Measurements from ENCODE around the gene SKIDA1.

Gene SKIDA1

DNA sequence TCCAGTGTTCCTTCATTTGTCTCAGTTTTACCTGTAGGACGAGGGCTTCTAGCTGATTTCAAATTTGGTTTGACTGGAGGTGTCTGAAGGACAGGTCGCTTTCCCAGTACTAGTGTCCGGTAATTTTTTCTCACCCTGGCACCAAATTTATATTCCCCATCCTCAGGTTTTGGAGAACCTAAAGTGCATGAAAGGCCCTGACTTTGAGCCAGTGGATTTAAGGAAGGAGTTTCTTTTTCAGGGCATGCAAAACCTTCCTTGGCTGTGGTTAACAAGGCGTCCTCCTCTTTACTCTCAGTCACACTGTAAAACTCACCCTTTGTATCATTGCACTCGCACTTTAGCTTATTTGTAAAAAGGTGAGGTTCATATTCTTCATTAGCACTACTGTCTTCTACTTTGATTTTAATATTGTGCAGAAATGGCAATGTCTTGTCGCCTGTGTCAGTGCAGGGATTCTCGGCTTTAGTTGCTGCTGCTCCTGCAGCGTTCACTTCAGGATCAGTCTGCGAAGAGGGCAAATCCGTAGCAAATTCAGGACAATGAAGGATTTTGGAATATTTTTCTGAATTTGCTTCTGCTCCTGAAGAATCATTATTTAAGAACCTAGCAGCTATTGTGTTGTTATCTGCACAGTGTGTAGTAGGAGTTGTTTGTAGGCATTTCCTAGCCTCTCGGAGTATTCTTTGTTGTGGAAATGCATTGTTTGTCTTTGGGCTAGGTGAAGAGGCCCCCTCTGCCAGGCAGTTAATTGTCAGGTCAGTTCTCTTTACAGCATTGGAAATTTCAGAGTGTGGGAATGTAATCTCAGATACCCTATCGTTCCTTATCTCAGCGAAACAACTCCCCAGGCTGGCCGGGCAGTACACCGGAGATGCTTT lies 9.9 kb downstream of the SKIDA1 start:
- DNase-seq, result no peak

DNA sequence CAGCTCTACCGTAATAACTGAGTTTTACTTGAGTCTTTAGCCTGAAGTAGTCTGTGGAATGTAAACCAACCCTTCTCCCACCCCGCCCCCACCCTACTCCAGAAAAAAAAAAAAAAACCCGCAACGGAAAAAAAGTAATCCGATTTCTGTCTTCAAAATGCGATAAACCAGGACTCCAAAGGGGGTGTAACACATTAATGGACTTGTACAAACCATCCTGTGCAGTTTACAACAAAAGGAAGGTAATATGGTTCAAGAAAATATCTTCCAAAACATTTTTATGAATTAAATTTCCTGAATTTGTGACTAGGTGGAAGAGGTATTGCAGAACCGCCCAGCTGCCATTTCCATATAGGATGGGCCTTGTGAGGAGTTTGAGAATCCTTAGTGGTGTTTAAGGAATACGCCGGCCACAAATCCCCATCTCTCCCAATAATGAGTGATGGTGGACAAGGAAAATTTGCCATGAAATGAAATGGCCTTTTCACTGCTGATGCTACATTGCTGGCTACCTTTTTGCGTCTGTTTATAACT lies 10.6 kb downstream of the SKIDA1 start:
- DNase-seq, result no peak

DNA sequence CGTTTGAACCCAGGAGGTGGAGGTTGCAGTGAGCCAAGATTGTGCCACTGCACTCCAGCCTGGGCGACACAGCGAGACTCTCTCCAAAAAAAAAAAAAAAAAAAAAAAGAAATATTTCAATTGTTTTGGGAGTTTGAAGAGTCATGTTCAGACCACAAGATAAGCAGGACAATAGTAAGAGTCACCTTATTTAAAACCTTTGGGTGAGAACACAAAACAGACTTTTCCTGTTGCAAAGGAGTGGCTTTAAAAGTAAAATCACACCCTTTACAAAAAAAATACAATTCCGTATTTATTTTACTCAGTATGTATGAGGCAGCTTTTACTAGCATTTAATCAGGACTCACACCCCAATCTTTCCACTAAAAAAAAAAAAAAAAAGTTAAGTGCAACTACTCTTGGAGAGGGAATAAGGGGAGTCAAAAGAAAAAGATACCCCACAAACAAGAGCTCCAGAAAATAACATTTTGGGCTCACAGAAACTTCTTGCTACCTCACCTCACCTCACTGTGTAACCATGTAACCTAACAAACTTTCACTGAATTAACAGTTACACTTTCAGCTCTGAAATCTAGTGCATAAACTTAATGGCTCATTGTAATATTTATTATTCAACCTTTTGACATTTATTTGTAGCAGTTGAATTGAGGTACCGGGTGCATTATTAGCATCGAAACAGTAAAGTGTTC lies 11.2 kb downstream of the SKIDA1 start:
- DNase-seq, result no peak

DNA sequence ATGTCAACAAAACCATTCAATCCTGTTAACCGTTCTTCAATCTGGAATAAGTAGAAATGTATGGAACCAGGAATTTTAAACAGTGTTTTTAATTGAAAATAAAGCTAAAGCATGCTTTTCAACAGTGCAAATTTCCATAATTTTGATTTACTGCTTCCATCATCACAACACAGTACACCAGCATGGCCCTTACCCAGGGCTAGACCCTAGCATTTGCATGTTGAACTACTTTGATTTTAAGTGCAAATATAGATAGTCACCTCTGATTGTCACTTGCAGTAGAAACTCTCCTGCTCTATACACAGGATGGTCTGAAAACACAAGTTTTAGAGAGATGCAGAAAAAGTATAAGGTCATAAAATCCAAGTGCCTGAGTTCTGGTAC lies 12.1 kb downstream of the SKIDA1 start:
- no peak for DNase-seq

DNA sequence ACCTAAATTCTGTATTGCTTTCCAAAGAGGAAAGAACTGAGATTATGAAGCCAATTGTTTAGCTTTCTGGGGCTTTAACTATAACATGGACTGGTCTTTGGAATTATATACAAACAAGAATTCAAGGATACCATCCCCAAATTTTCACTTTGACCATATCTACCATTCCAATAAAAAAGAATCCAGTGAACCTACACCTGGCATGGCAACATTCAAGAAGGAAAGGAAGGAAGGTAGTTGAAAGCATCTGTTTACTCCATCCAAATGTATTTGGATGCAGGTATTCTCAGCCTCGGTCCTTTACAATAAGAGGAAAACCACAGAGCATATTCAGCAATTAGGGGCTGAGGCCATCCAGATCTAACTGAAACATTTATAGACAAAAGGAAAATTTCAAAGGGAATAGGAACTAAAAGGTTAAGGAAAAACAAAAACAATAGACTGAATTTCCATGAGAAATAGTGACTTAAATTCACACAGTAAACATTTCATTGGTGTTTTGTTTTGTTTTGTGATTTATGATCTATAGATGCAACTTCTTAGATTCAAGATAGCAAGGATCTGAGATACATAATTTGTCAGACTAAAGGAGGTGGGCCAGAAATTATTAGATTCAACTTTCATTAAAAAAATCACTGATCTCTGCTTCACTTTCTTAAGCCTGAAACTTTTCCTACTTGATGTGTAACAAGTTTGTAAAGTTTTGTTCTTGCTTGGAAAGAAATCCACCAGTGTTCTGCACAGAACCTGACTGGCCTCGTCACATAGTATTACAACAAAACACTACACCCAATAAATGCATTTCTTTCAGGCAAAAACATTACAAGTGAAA lies 12.7 kb downstream of the SKIDA1 start:
- no peak for DNase-seq

DNA sequence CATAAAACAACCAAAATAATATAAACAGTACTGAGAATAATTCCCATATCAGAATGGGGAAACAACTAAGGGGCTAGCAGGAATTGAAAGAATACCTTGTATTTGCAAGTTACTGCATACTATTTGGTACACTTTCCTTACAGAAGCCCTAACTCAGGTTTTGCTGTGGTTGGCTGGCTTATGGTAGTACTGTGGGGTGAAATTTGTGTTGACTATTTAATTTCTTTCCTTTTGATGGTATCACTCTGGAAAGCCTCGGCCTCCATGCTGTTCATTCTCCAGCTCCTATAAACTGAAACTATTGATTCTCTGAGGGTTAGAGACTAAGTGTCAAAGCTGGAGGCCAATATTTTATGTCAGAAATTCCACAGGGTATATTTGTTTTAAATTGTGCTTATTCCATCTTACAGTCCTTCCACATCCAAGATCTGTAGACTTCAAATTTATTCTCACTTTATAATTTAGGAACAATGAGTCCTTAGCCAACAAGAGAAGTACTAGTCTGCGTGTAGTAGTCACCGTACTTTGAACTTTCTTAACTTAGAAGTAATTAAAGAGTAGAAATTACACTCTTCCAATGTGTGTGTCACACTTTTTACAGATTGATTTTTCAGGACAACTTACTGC lies 13.4 kb downstream of the SKIDA1 start:
- no peak for DNase-seq

DNA sequence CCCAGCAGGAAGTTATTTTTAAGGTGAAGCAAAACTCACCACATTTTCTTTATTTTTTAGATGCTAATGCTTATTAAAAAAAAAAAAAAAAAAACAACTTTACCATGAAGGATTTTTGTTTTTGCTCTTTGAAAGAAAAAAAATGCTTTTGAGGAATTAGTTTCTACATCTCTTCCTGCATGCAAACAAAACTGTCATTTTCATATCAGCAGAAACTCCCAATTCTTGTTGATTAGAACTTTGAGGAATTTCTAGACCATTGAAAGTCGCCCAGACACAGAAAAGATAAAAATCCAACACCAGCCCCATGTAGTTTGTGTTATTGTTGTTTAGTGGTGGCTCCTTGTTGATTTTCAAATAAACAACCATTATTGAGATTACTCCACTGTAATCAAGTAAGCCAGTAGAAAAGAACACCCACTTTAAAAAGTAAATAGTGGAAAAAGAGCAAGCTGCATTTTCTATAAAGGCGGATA lies 14.3 kb downstream of the SKIDA1 start:
- no peak for DNase-seq

DNA sequence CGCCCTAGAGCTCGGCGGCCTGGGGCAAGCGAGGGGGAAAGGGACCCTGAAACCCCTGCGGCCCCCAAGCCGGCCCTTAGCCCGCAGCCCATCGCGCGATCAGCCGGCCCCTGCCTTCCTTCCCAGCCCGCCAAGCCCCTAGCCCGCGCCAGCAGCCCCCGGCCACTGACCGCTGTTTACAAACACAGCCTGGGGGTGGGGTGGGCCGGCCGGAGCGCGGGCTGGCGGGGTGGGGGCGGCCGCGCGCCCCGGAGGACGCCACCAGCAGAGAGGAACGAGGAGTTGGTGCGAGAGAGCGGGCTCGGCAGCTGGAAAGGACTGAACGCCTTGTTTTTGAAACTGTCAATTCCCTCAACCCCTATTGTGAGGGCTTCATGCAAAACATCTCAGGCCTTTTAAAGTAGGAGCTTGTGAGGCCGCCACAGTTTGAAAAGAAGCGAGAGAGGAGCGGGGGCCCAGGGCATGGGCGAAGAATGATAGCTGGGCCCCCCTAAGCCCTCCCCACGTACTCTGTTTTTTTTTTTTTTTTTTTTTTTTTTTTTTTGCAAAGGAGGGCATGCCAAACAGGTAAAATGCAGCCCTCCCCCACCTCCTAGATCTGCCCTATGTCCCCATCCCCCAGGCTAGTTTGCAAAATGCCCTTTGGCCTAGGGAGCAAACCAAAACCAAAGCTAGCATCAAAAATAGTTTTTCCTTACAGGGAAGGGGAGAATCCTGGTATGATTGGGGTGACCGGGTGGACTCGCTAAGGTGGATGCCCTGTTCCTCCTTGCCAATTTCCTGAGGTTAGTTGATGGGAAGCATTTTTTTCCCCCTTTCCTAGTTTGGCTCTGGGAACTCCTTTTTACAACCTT lies 15.0 kb downstream of the SKIDA1 start:
- DNase-seq, result no peak

DNA sequence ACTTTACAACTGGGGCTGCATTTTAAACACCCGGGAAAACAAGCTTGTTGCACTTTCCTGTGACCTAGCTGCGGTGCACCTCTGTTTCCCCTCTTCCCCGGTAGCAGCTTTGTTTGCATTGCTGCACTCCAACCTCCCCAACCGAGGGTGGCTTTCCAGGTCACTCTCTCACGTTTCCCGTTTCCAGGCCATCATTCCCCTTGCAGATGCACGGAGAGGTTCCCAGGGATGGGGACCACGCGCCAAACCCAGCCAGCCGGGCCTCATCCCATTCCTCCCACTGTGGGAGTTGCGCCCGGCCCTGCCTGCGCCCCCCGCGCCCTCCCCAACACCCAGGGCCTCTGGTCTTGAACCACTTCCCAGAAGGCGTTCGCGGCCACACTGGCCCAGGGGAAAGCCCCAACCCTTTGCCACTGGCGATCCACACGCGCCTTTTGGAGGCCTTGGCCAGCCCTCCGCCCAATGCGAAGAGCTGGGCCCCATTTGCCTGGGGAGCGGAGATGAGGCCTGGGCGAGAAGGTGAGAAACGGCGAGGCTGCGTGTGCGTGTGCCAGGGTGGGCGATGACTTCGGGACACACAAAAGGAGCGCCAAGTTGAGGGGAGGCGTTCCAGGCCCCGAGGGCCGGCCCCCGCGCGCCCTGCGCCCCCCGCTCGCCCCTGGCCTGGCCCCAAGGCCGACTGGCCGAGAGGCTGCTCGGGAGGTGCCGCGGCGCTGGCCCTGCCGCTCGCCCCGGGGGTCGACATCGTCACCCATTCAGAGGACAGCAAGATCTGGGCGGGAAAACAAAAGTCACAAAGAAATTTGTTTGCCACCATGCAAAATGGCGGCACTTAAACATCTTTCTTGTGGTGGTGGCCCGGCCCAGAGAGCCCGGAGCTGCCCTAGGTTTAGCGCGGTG lies 15.9 kb downstream of the SKIDA1 start:
- no peak for DNase-seq

DNA sequence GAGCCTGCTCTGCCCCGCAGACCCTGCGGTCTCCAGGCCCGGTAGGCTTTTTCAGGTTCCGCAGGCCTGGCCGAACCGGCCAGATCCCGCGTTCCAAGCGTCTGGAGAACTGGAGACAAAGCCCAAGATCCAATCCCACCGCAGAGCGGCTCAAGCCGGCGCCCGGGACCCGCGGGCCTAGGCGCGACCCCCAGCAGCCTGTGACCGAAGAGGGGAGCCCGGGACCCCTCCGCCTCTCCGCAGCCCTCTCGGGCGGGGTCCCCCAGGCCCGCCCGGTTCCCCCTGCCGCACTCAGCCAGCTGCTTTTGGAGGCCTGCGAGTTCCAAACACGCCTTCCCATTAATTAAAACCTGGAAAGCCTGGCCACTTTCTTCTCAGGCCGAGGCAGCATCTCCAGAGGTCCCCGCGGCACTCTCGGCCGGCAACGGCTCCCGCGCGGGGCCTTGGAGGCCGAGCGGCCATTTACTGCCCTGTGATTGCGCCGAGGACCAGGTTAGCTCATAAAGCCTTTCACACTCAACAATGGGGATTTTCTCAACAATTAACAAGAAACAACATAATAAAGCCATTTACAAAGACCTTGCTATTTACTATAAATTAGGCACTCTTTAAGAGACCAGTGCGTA lies 16.7 kb downstream of the SKIDA1 start:
- no peak for DNase-seq

DNA sequence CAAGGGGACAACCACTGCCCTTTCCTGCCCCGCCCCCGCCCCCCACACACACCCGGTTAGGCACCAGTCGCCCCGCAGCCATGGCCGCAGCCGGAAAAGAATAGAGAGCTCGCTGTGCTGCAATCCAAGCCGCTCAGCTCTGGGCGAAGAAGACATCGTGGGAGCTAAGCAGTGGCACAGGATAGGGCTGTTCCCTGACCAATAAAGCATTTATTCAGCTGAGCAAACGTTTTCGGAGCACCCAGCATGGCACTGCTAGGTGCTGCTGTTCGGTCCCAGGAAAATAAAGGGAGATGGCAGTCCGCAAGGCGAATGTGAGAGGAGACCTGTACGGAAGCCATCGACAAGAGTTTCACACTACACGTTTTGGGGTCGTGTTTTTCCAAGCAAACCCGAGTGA lies 18.3 kb downstream of the SKIDA1 start:
- DNase-seq, result no peak

DNA sequence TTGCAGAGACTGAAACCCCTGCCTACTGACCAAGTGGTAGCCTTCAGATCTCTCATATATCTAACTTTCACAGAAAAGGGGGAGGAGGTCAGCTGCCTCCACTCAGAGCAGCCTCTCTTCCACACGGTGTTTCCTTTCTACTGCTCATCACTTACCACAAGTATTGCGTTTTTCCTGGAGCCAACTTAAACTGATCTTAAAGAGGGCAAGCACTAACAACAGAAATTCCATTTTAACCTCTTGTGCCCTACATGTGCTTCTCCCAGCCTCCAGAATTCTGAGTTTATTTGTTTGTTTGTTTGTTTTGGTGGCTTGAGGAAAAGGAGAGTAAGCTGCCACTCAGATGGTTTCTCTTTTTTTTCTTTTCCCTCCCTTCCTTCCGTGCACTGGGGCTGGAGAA lies 19.1 kb downstream of the SKIDA1 start:
- no peak for DNase-seq

DNA sequence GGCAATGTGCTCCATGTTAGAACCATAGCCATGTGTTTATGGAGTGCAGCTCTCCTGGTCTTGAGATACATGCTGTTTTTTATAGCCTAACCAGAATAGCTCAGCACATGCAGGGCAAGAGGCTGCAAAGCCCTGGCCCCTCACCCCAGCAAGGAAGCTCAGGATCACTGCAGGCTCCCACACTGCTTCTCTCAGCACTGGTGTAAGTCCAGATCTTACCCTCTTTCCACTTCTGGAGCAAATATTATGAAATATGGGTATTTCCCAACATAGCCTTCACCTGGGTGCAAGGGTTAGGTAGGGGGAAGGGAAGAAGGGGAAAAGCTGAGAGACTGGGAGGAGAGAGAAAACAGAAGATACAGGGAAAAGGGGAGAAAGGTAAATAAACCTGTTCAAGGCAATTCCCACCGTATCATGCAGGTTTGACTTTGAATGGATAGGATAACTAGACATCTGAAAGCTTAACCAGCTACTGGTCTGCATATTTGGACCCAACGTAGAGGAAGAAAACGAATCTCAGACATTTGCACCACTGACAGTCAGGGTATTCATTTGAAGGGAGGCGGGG lies 19.7 kb downstream of the SKIDA1 start:
- DNase-seq, result no peak

DNA sequence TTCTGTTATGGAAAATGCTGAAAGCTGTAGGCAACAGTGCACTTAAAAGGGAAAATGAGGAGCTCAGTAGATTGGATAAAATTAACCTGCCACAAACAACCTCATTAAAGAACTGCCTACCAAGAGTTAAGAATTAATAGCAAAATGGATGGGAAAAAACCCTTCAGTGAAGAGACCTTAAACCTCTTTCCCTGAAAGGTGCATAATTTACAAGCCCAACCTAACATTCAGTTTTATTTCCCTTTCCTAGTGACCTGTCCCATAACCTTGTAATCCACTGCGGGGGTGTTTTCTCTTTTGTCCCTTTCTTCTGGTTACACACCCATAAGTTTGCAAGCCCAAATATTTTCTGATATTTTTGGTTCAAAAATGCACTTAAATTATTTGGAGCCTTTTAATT lies 21.9 kb downstream of the SKIDA1 start:
- DNase-seq, result no peak

DNA sequence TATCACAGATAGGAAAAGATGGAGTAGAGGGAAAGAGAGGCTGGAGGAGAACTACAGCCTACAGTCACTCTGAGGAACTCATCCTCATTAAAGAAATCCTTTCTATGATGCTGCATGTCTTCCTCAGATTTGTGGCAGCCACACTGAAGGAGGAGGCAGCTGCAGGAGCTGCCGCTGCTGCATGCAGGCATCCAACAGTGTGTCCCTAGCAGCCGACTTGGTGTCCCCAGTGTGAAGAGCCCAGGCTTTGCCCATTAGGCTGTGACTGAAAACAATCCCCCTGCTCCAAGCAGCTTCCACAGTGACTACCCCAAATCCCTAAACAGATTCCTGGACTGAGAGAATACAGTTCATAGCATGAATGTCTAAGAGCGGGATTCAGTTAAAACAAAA lies 23.1 kb downstream of the SKIDA1 start:
- no peak for DNase-seq

DNA sequence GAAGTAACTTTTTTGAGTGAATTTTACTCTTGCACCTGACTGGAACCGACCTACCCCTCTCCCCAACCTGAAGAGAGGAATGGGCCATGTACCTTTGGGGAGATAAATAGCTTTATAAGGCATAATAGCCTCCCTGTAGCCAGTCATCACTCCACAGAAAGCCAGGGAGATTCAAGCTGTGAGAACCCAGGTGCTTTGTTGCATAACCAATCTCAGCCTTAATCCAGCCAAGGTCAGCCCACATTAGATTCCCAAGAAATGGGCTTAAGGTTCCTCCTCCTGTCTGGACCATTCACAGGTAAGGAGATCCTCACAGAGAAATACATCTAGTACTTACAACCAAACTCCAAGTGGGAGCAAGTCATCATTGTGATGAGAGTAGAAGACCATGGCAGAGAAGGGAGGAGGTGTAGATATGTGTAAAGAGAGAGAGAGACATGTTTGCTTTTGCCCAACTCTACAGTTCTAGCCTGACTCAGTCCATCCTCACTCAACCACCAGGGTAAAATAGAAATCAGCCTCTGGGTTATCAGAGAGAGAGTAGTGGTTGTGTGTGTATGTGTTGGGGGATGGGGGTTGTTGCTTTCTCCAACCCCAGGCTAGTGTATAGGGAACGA lies 23.6 kb downstream of the SKIDA1 start:
- DNase-seq, result no peak

DNA sequence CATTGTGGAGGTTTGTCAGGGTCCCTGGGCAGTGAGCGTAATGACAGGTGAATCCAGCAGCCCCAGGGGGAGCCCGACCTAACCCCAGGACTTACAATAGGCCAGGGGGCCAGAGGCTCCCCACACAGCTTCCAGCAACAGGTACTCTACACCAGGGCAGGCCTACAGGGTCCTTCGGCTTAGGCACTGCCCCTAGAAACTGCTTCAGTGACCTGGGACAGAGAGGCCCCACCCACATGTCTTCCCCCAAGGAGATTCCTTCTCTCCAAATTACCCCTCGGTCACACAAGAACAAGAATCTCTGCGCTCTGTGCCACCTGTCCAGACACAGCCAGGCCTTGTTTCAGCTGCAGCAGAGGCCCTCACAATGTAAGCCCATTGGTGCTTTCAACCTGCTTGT lies 24.4 kb downstream of the SKIDA1 start:
- no peak for DNase-seq

DNA sequence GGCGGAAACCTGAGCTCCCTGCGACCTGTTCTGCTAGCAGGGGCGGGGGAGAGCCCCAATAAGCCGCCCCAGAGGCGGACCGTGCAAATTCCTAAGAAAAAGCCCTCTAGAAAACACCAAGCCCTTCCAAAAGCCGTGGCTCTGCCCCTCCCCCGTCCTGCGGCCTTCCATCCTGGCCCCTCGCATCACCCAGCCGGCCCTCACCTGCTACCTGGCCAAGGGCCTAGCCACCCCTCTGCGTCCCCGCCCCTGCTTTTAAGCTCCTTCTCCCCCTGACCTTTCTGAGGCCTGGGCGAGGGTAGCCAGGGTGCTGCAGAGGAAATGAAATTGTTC lies 24.9 kb downstream of the SKIDA1 start:
- DNase-seq, result no peak
